ENCODE results near the gene PRODH2.
"Not testable (repeated sequence)": the region's sequence is repeated elsewhere in the genome, so short reads cannot be mapped to it uniquely, and the experiment has no call there.

PRODH2 gene

GRCh38 chr19:35801828-35802227 is 10.8 kb downstream of the PRODH2 start:
- Histone ChIP-seq H3K4me1 (ENCODE audit: control insufficient read depth in 5 of 5, insufficient read depth in 5 of 5, low read length in 5 of 5) (peaks cover 0 to 2% (median 0%) of the 10 kb centered on the region in 5 donors), H3K27me3 (ENCODE audit: control insufficient read depth in 5 of 5, insufficient read depth in 4 of 5, low read length in 5 of 5) (peaks cover 9 to 23% (median 12%) of the 10 kb centered on the region in 5 donors), H3K9me3 (ENCODE audit: control insufficient read depth in 5 of 5, low read length in 5 of 5) (no peaks in the 10 kb centered on the region), H3K36me3 (ENCODE audit: control insufficient read depth in 5 of 5, insufficient read depth in 5 of 5, low read length in 5 of 5) (no peaks in the 10 kb centered on the region), H3K4me3 (ENCODE audit: low read depth in 1 of 5, low read length in 5 of 5) (no peak overlapping the region), H3K9ac (ENCODE audit: low read length in 5 of 5) (no peak overlapping the region), H3K27ac (ENCODE audit: low read depth, low read length) (no peak overlapping the region)

DNA sequence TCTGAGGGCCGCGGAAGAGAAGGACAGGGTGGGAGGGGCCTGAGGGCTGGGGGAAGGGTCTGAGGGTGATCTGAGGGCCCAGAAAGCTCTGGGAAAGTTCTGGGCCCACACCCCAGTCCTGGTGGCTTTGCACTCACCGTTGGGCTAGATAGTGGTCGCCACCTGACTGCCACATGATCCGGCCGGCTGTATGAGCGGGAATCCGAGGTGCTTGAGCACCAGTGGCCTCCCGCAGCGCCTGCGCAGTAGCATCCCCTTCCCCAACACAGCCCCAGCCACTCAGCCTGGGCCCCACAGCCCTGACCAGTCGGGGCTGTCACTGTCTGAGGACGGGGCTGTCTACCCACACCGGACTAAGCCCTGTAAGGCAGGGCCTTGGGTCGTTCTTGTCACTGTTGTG is 15.0 kb downstream of the PRODH2 start:
- Histone ChIP-seq H3K4me1 (ENCODE audit: control insufficient read depth in 5 of 5, insufficient read depth in 5 of 5, low read length in 5 of 5) (peaks cover 0 to 3% (median 2%) of the 10 kb centered on the region in 5 donors), H3K9me3 (ENCODE audit: control insufficient read depth in 5 of 5, low read length in 5 of 5) (no peaks in the 10 kb centered on the region), H3K27ac (ENCODE audit: low read depth, low read length) (no peak overlapping the region), H3K4me3 (ENCODE audit: low read depth in 1 of 5, low read length in 5 of 5) (no peak overlapping the region), H3K27me3 (ENCODE audit: control insufficient read depth in 5 of 5, insufficient read depth in 4 of 5, low read length in 5 of 5) (peaks cover 14 to 28% (median 18%) of the 10 kb centered on the region in 5 donors), H3K36me3 (ENCODE audit: control insufficient read depth in 5 of 5, insufficient read depth in 5 of 5, low read length in 5 of 5) (no peaks in the 10 kb centered on the region), H3K9ac (ENCODE audit: low read length in 5 of 5) (no peak overlapping the region)

GRCh38 chr19:35796645-35797542 is 15.8 kb downstream of the PRODH2 start:
- Histone ChIP-seq H3K9me3 (ENCODE audit: control insufficient read depth in 5 of 5, low read length in 5 of 5) (no peaks in the 10 kb centered on the region), H3K27ac (ENCODE audit: low read depth, low read length) (no peak overlapping the region), H3K27me3 (ENCODE audit: control insufficient read depth in 5 of 5, insufficient read depth in 4 of 5, low read length in 5 of 5) (peaks cover 14 to 28% (median 18%) of the 10 kb centered on the region in 5 donors), H3K9ac (ENCODE audit: low read length in 5 of 5) (no peak overlapping the region), H3K36me3 (ENCODE audit: control insufficient read depth in 5 of 5, insufficient read depth in 5 of 5, low read length in 5 of 5) (no peaks in the 10 kb centered on the region), H3K4me1 (ENCODE audit: control insufficient read depth in 5 of 5, insufficient read depth in 5 of 5, low read length in 5 of 5) (peaks cover 0 to 3% (median 2%) of the 10 kb centered on the region in 5 donors), H3K4me3 (ENCODE audit: low read depth in 1 of 5, low read length in 5 of 5) (no peak overlapping the region)

DNA sequence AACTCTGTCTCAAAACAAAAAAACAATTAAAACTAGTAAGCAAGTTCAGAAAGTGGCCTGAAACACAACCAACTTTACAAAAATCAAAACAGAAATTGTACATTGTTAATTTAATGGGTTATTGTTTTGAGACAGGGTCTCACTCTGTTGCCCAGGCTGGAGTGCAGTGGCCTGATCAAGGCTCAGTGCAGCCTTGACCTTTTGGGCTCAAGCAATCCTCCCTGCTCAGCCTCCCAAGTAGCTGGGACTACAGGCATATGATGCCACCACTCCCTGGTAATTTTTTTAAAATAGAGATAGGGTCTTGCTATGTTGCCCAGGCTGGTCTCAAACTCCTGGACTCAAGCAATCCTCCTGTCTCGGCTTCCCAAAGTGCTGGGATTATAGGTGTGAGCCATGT is 17.1 kb downstream of the PRODH2 start:
- not testable (repeated sequence) for H3K4me1 ChIP-seq (ENCODE audit: control insufficient read depth in 5 of 5, insufficient read depth in 5 of 5, low read length in 5 of 5); H3K27ac ChIP-seq (ENCODE audit: low read depth, low read length); H3K9me3 ChIP-seq (ENCODE audit: control insufficient read depth in 5 of 5, low read length in 5 of 5); H3K4me3 ChIP-seq (ENCODE audit: low read depth in 1 of 5, low read length in 5 of 5); H3K36me3 ChIP-seq (ENCODE audit: control insufficient read depth in 5 of 5, insufficient read depth in 5 of 5, low read length in 5 of 5); H3K9ac ChIP-seq (ENCODE audit: low read length in 5 of 5)
- peaks cover 14 to 30% (median 18%) of the 10 kb centered on the region in 5 donors for H3K27me3 ChIP-seq (ENCODE audit: control insufficient read depth in 5 of 5, insufficient read depth in 4 of 5, low read length in 5 of 5)

- Histone ChIP-seq H3K4me3 (ENCODE audit: low read depth in 1 of 5, low read length in 5 of 5) (no peak overlapping the region), H3K9ac (ENCODE audit: low read length in 5 of 5) (no peak overlapping the region), H3K27ac (ENCODE audit: low read depth, low read length) (no peak overlapping the region), H3K4me1 (ENCODE audit: control insufficient read depth in 5 of 5, insufficient read depth in 5 of 5, low read length in 5 of 5) (peaks cover 0 to 3% (median 2%) of the 10 kb centered on the region in 5 donors), H3K36me3 (ENCODE audit: control insufficient read depth in 5 of 5, insufficient read depth in 5 of 5, low read length in 5 of 5) (no peaks in the 10 kb centered on the region), H3K27me3 (ENCODE audit: control insufficient read depth in 5 of 5, insufficient read depth in 4 of 5, low read length in 5 of 5) (peaks cover 14 to 22% (median 17%) of the 10 kb centered on the region in 5 donors), H3K9me3 (ENCODE audit: control insufficient read depth in 5 of 5, low read length in 5 of 5) (no peaks in the 10 kb centered on the region)
Measured at GRCh38 chr19:35793381-35794165, 19.1 kb downstream of the PRODH2 start.

- Histone ChIP-seq H3K36me3 (ENCODE audit: control insufficient read depth in 5 of 5, insufficient read depth in 5 of 5, low read length in 5 of 5) (no peaks in the 10 kb centered on the region), H3K27me3 (ENCODE audit: control insufficient read depth in 5 of 5, insufficient read depth in 4 of 5, low read length in 5 of 5) (peaks cover 13 to 20% (median 15%) of the 10 kb centered on the region in 5 donors), H3K27ac (ENCODE audit: low read depth, low read length) (no peak overlapping the region), H3K9me3 (ENCODE audit: control insufficient read depth in 5 of 5, low read length in 5 of 5) (no peaks in the 10 kb centered on the region), H3K9ac (ENCODE audit: low read length in 5 of 5) (no peak overlapping the region), H3K4me1 (ENCODE audit: control insufficient read depth in 5 of 5, insufficient read depth in 5 of 5, low read length in 5 of 5) (peaks cover 0 to 3% (median 2%) of the 10 kb centered on the region in 5 donors), H3K4me3 (ENCODE audit: low read depth in 1 of 5, low read length in 5 of 5) (no peak overlapping the region)
Measured at GRCh38 chr19:35792888-35793287, 19.8 kb downstream of the PRODH2 start.

GRCh38 chr19:35792312-35792711 is 20.3 kb downstream of the PRODH2 start:
- Histone ChIP-seq H3K27me3 (ENCODE audit: control insufficient read depth in 5 of 5, insufficient read depth in 4 of 5, low read length in 5 of 5) (peaks cover 10 to 17% (median 10%) of the 10 kb centered on the region in 5 donors), H3K27ac (ENCODE audit: low read depth, low read length) (no peak overlapping the region), H3K9me3 (ENCODE audit: control insufficient read depth in 5 of 5, low read length in 5 of 5) (no peaks in the 10 kb centered on the region), H3K4me3 (ENCODE audit: low read depth in 1 of 5, low read length in 5 of 5) (no peak overlapping the region), H3K4me1 (ENCODE audit: control insufficient read depth in 5 of 5, insufficient read depth in 5 of 5, low read length in 5 of 5) (peaks cover 0 to 3% (median 0%) of the 10 kb centered on the region in 5 donors), H3K36me3 (ENCODE audit: control insufficient read depth in 5 of 5, insufficient read depth in 5 of 5, low read length in 5 of 5) (no peaks in the 10 kb centered on the region), H3K9ac (ENCODE audit: low read length in 5 of 5) (no peak overlapping the region)

- H3K9ac ChIP-seq (ENCODE audit: low read length in 5 of 5), result no peak overlapping the region
- H3K4me1 ChIP-seq (ENCODE audit: control insufficient read depth in 5 of 5, insufficient read depth in 5 of 5, low read length in 5 of 5), result peaks cover 0 to 3% (median 0%) of the 10 kb centered on the region in 5 donors
- no peak overlapping the region for H3K4me3 ChIP-seq (ENCODE audit: low read depth in 1 of 5, low read length in 5 of 5)
- H3K27ac ChIP-seq (ENCODE audit: low read depth, low read length), result no peak overlapping the region
- peaks cover 5 to 12% (median 6%) of the 10 kb centered on the region in 5 donors for H3K27me3 ChIP-seq (ENCODE audit: control insufficient read depth in 5 of 5, insufficient read depth in 4 of 5, low read length in 5 of 5)
- H3K36me3 ChIP-seq (ENCODE audit: control insufficient read depth in 5 of 5, insufficient read depth in 5 of 5, low read length in 5 of 5), result no peaks in the 10 kb centered on the region
- H3K9me3 ChIP-seq (ENCODE audit: control insufficient read depth in 5 of 5, low read length in 5 of 5), result no peaks in the 10 kb centered on the region
Measured at GRCh38 chr19:35791814-35792279, 20.8 kb downstream of the PRODH2 start.

DNA sequence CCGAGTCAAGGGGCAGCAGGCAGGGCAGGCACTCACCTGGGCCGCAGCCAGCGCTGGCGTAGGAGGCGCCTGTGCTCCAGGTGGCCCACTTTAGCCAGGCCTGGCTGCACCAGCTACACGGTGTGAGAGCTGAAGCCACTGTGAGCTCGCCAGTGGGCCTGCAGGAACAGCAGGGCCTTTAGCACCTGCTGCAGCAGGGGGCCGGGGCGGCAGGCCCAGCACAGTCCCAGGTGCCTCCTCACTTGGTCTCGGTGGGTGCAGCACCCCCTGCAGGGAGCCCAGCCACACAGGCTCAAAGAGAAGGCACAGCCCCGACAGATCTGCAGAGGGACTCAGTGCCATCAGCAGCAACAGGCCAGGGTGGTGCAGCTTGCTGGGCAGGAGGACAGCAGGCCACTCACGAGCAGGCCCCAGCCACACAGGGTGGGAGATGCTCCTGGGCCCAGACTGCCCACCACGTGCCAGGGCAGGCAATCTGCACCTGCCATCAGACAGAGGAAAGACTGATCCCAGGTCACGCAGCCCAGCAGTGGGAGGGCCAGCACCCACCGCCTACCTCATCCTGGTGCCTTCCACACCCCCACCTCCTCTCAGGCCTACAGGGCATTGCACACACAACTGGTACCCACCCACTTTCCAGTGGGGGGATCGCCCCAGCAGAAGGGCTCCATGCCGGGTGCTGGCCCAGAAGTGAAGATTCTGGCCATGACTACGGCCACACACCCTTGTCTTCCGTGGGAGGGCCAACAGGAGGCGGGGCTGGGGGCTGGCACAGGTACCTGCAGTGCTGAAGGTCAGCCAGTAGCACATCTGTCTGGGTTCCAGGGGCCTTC is 21.4 kb downstream of the PRODH2 start:
- peaks cover 0 to 6% (median 0%) of the 10 kb centered on the region in 5 donors for H3K27me3 ChIP-seq (ENCODE audit: control insufficient read depth in 5 of 5, insufficient read depth in 4 of 5, low read length in 5 of 5)
- no peak overlapping the region for H3K4me3 ChIP-seq (ENCODE audit: low read depth in 1 of 5, low read length in 5 of 5)
- no peaks in the 10 kb centered on the region for H3K9me3 ChIP-seq (ENCODE audit: control insufficient read depth in 5 of 5, low read length in 5 of 5)
- H3K36me3 ChIP-seq (ENCODE audit: control insufficient read depth in 5 of 5, insufficient read depth in 5 of 5, low read length in 5 of 5), result no peaks in the 10 kb centered on the region
- H3K27ac ChIP-seq (ENCODE audit: low read depth, low read length), result no peak overlapping the region
- peaks cover 0 to 3% (median 0%) of the 10 kb centered on the region in 5 donors for H3K4me1 ChIP-seq (ENCODE audit: control insufficient read depth in 5 of 5, insufficient read depth in 5 of 5, low read length in 5 of 5)
- no peak overlapping the region for H3K9ac ChIP-seq (ENCODE audit: low read length in 5 of 5)
